ENCODE data around the gene TAGLN. TPM values are rescaled to one million over a fixed set of nuclear protein-coding genes. Genes with fewer than 3 reads are reported as not detected.

Gene TAGLN
- total and polyA plus RNA-seq, 9 of the 15 experiments (the other 6 are each of a cell fraction or from before 2014, with no cell fraction given): 0.21 to 4.9 (median 1.1) TPM

DNA sequence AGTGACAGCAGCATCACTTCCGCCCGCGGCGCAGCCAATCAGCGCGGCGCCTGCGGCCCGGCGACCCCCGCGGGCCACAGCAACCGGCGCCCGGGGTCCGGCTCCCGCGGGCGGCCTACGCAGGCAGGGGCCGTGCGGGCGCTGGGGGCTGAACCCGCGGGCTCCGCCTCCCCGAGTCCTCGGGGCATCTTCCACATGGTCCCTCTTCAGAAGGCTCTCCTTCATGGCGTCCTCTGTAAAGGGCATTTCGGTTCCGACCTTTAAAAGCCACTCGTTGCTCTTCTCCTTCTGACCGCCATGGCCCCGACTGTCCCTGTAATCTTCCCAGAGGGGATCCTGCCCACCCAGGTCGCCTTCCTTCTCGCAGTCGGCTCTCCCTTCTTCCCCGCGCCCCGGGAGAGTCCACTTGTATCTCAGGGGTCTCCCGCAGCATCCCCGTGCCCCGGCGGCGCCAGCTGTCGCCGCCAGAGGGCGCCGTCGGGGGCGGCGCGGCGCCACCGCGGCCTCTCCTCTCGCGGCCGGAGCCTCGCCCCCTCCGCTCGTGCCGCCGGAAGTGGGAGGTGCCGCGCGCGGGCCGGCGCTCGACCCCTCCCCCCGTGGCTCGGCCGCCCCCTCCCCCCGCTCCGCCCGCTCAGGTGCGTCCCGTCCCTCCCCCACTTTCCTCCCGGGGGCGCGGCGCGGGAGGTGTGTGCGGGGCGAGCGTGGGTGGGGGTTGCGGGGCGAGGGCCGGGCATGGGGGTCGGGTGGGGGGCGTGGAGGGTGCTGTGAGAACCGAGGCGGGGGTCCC lies 33.1 kb downstream of the TAGLN start, which contains the start of gene RNF214 (continued):
- TF ChIP-seq ZBTB12 (CRISPR knock-in tag; IDR thresholded peaks at IDR 0.05): no peak
- no peak for TF ChIP-seq GABPB2 (CRISPR knock-in tag; conservative IDR thresholded peaks at IDR 0.05)
- 0 out of 2 replicates have a peak, but pooled peaks have one; percentile 14 for TF ChIP-seq SOX6 (IDR thresholded peaks at IDR 0.05)
- TF ChIP-seq E2F3 (CRISPR knock-in tag; IDR thresholded peaks at IDR 0.05): 0 out of 2 replicates have a peak, but pooled peaks have one; percentile 38
- no peak for TF ChIP-seq PYGO2 (tag; IDR thresholded peaks at IDR 0.05)
- no peak for TF ChIP-seq ZNF23 (CRISPR knock-in tag; IDR thresholded peaks at IDR 0.05)
- no peak for TF ChIP-seq HES1 (IDR thresholded peaks at IDR 0.05; ENCODE audit: low read depth)
- TF ChIP-seq CXXC5 (CRISPR knock-in tag; IDR thresholded peaks at IDR 0.05): peak; percentile 86
- TF ChIP-seq BRD9 (IDR thresholded peaks at IDR 0.05; ENCODE audit: low read depth, partially characterized antibody): no peak
- TF ChIP-seq HDAC6 (IDR thresholded peaks at IDR 0.05; ENCODE audit: low read depth, low read length): no peak
- no peak for TF ChIP-seq SMAD3 (CRISPR knock-in tag; conservative IDR thresholded peaks at IDR 0.05)
- TF ChIP-seq, protein P1, sequence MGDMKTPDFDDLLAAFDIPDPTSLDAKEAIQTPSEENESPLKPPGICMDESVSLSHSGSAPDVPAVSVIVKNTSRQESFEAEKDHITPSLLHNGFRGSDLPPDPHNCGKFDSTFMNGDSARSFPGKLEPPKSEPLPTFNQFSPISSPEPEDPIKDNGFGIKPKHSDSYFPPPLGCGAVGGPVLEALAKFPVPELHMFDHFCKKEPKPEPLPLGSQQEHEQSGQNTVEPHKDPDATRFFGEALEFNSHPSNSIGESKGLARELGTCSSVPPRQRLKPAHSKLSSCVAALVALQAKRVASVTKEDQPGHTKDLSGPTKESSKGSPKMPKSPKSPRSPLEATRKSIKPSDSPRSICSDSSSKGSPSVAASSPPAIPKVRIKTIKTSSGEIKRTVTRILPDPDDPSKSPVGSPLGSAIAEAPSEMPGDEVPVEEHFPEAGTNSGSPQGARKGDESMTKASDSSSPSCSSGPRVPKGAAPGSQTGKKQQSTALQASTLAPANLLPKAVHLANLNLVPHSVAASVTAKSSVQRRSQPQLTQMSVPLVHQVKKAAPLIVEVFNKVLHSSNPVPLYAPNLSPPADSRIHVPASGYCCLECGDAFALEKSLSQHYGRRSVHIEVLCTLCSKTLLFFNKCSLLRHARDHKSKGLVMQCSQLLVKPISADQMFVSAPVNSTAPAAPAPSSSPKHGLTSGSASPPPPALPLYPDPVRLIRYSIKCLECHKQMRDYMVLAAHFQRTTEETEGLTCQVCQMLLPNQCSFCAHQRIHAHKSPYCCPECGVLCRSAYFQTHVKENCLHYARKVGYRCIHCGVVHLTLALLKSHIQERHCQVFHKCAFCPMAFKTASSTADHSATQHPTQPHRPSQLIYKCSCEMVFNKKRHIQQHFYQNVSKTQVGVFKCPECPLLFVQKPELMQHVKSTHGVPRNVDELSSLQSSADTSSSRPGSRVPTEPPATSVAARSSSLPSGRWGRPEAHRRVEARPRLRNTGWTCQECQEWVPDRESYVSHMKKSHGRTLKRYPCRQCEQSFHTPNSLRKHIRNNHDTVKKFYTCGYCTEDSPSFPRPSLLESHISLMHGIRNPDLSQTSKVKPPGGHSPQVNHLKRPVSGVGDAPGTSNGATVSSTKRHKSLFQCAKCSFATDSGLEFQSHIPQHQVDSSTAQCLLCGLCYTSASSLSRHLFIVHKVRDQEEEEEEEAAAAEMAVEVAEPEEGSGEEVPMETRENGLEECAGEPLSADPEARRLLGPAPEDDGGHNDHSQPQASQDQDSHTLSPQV (IDR thresholded peaks at IDR 0.05): no peak
- TF ChIP-seq SMARCE1 (IDR thresholded peaks at IDR 0.05): no peak
- TF ChIP-seq CHCHD3 (CRISPR knock-in tag; IDR thresholded peaks at IDR 0.05): no peak
- TF ChIP-seq ZNF609 (CRISPR knock-in tag; IDR thresholded peaks at IDR 0.05; ENCODE audit: borderline replicate concordance): no peak
- peak; percentile 92 for TF ChIP-seq GABPA (tag; conservative IDR thresholded peaks at IDR 0.05; ENCODE audit: low read depth)
- TF ChIP-seq PHB2 (IDR thresholded peaks at IDR 0.05; ENCODE audit: low read depth): no peak

All from K562 (cell line).